PC-9 (cell line): ENCODE results near the gene POLRMT. TPM values are rescaled to one million over a fixed set of nuclear protein-coding genes. Genes with fewer than 3 reads are reported as not detected.
"Not testable (repeated sequence)": the region's sequence is repeated elsewhere in the genome, so short reads cannot be mapped to it uniquely, and the experiment has no call there.

Experiments used
- BruUV-seq: library from RNA; stranded (reverse); fragments of 400-500 nt; replicated peaks from 2 replicates; lab custom pipeline; 2021; lab: Mats Ljungman, UMichigan
- CTCF ChIA-PET: fragments of 300-600 bp; sonication (Branson Sonifier 250); formaldehyde crosslinking; loops from one replicate; lab custom pipeline; 2022; ENCODE audit warnings: antibody characterized with exemption; lab: Charles Lee
- POLR2A ChIA-PET: fragments of 300-600 bp; sonication (Branson Sonifier 250); formaldehyde crosslinking; loops from one replicate; lab custom pipeline; 2022; ENCODE audit warnings: antibody characterized with exemption; ENCODE audit not compliant: unreplicated experiment; lab: Charles Lee
- DNase-seq, 2 experiments: peaks; one replicate each; pipeline versions ENCODE4 v3.0.0 to v3.0.0-alpha.2; 2015 to 2022; ENCODE audit warnings: mixed read lengths in 1 of 2
- H2AFZ ChIP-seq: fragments of 200-600 bp; sonication (generic); 2 replicates; pipeline ENCODE4 v1.8.1; 2017; ENCODE audit warnings: antibody characterized with exemption
- H3F3A ChIP-seq: fragments of 200-600 bp; sonication (generic); 2 replicates; pipeline ENCODE4 v1.8.1; 2017; ENCODE audit warnings: antibody characterized with exemption, mild to moderate bottlenecking, low read depth; ENCODE audit not compliant: insufficient read depth
- H3K27ac ChIP-seq: fragments of 200-600 bp; sonication (generic); 2 replicates; pipeline ENCODE4 v1.6.1; 2016; ENCODE audit warnings: mixed run types
- H3K27me3 ChIP-seq: fragments of 200-600 bp; sonication (generic); 2 replicates; pipeline ENCODE4 v1.6.1; 2016; ENCODE audit warnings: low read depth, mixed run types; ENCODE audit not compliant: insufficient read depth
- H3K36me3 ChIP-seq: fragments of 200-600 bp; sonication (generic); 2 replicates; pipeline ENCODE4 v1.6.1; 2016; ENCODE audit warnings: low read depth, mixed run types
- H3K4me1 ChIP-seq: fragments of 200-600 bp; sonication (generic); replicated peaks from 2 replicates; pipeline ENCODE4 v1.6.1; 2016; ENCODE audit warnings: mixed run types; ENCODE audit not compliant: insufficient read depth
- H3K4me2 ChIP-seq: fragments of 200-600 bp; sonication (generic); 2 replicates; pipeline ENCODE4 v1.6.1; 2017; ENCODE audit warnings: mixed run types
- H3K4me3 ChIP-seq: fragments of 200-600 bp; sonication (generic); 2 replicates; pipeline ENCODE4 v1.6.1; 2016; ENCODE audit warnings: mixed run types
- H3K79me2 ChIP-seq: fragments of 200-600 bp; sonication (generic); 2 replicates; pipeline ENCODE4 v1.6.1; 2017; ENCODE audit warnings: low read depth, mixed run types
- H3K9me2 ChIP-seq: fragments of 200-600 bp; sonication (generic); 2 replicates; pipeline ENCODE4 v1.8.1; 2017; ENCODE audit warnings: mild to moderate bottlenecking; ENCODE audit not compliant: insufficient read depth
- H3K9me3 ChIP-seq: fragments of 200-600 bp; sonication (generic); 2 replicates; pipeline ENCODE4 v1.8.1; 2016; ENCODE audit warnings: low read depth; ENCODE audit not compliant: insufficient read depth
- H4K20me1 ChIP-seq: fragments of 200-600 bp; sonication (generic); 2 replicates; pipeline ENCODE4 v1.8.1; 2017; ENCODE audit not compliant: insufficient read depth
- CTCF ChIP-seq: fragments of 200-600 bp; sonication (generic); conservative IDR thresholded peaks from 2 replicates; pipeline ENCODE4 v1.6.1; 2017; ENCODE audit warnings: mixed run types, antibody characterized with exemption, mild to moderate bottlenecking, moderate library complexity
- EZH2 ChIP-seq: fragments of 200-600 bp; sonication (generic); IDR thresholded peaks from 2 replicates; pipeline ENCODE4 v1.8.0; 2017; ENCODE audit warnings: antibody characterized with exemption, low read depth
- intact Hi-C: fragments of 100-400 bp; cut with micrococcal nuclease; formaldehyde crosslinking; loops from one replicate; pipeline ENCODE4 v1.10.0; 2022; ENCODE audit not compliant: unreplicated experiment
- total RNA-seq: library from RNA; stranded (reverse); gene quantifications from 2 replicates; pipeline ENCODE4 v1.2.3, GENCODE V29; 2021

POLRMT gene
- total RNA-seq, 1 experiment from 2014 or later: 46.4 TPM

DNA sequence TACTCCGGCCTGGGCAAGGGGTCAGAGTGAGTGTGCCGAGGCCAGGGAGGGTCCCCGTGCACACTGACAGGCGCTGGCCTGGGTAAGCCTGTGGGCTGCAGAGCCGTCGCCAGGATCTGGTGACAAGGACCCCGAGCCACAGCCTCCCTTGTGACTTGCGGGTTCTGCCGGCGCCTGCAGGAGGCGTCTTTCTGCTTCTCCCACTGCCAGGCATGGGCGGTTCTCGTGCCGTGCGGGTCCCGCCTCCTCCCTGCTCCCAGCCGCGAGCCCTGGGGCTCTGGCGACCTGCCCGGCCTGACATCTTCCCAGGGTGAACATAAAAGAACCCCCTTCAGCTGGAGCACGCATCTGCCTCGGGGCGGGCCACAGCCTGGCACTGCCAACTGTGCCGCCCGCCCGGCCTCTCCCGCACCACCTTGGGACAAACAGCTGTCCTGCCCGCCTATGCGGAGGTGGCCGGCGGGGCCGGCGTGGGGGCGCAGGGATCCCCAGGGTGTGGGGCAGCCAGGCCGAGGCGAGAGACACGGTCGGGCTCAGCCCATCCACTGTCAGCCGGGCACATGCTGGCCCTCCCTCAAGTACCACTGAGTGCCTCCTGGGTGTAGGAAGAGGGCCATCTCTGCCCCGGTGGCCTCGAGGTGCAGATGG lies 45.1 kb downstream of the POLRMT start:
- peaks cover 11% of the 10 kb centered on the region; the same call in 1 of the 2 replicates for H3K27me3 ChIP-seq
- BruUV-seq: no TSS peak
- no peaks in the 10 kb centered on the region for H3K36me3 ChIP-seq
- peak overlapping the region; percentile 9; the same call in 1 of the 2 replicates for H3K4me3 ChIP-seq
- POLR2A ChIA-PET: interaction anchor here (0.6 kb wide), 1 partner anchor 89 kb away, joined by 3 read pairs; no protein-coding TSS in a partner anchor
- H2AFZ ChIP-seq: no peak overlapping the region
- DNase-seq: peak; percentile 75 to 92
- H3F3A ChIP-seq: peaks cover 42% of the 10 kb centered on the region; the same call in 1 of the 2 replicates
- no peak overlapping the region for H3K27ac ChIP-seq
- TF ChIP-seq EZH2: no peak
- TF ChIP-seq CTCF: peak; percentile 69
- peaks cover 15% of the 10 kb centered on the region; the same call in 1 of the 2 replicates for H3K4me1 ChIP-seq
- no peaks in the 10 kb centered on the region for H3K9me2 ChIP-seq
- intact Hi-C loops: loop anchor here (5.0 kb wide), 1 partner anchor 74 kb away; the partner anchor contains the start of gene RNF126
- H3K9me3 ChIP-seq: no peaks in the 10 kb centered on the region
- peaks cover 24% of the 10 kb centered on the region for H4K20me1 ChIP-seq
- H3K79me2 ChIP-seq: no peaks in the 10 kb centered on the region
- CTCF ChIA-PET: no interaction called here
- peak overlapping the region; percentile 66 for H3K4me2 ChIP-seq

GRCh38 chr19:585551-586110 lies 47.7 kb downstream of the POLRMT start:
- intact Hi-C loops: loop anchor here (5.0 kb wide), 1 partner anchor 77 kb away; the partner anchor contains the start of gene RNF126
- H3K27me3 ChIP-seq: peaks cover 11% of the 10 kb centered on the region; the same call in 1 of the 2 replicates
- CTCF ChIA-PET: no interaction called here
- TF ChIP-seq EZH2: no peak
- no peak for TF ChIP-seq CTCF
- H2AFZ ChIP-seq: no peak overlapping the region
- no peak for DNase-seq
- H3F3A ChIP-seq: peaks cover 51% of the 10 kb centered on the region; the same call in 1 of the 2 replicates
- no peak overlapping the region for H3K4me3 ChIP-seq
- peaks cover 15% of the 10 kb centered on the region; the same call in 1 of the 2 replicates for H3K4me1 ChIP-seq
- H3K4me2 ChIP-seq: no peak overlapping the region
- H3K79me2 ChIP-seq: no peaks in the 10 kb centered on the region
- H4K20me1 ChIP-seq: peaks cover 33% of the 10 kb centered on the region
- no peaks in the 10 kb centered on the region for H3K9me2 ChIP-seq
- H3K36me3 ChIP-seq: no peaks in the 10 kb centered on the region
- BruUV-seq: no TSS peak
- H3K27ac ChIP-seq: no peak overlapping the region
- H3K9me3 ChIP-seq: no peaks in the 10 kb centered on the region
- POLR2A ChIA-PET: interaction anchor here (0.6 kb wide), 1 partner anchor 64 kb away, joined by 4 read pairs; no protein-coding TSS in a partner anchor

DNA sequence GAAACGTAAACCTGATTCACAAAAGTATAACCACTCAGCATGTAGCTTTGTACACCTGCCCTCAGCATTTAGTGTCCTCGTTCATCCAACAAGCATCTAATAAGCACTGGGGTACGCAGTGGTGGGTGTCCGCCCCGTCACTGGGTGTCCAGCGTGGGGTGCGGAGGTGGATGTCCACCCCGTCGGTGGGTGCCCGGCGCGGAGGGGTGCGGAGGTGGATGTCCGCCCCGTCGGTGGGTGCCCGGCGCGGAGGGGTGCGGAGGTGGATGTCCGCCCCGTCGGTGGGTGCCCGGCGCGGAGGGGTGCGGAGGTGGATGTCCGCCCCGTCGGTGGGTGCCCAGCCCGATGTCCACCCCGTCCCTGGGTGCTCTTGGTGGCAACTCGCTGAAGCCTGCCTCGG lies 48.2 kb downstream of the POLRMT start:
- H3K36me3 ChIP-seq, H3K27ac ChIP-seq, H3K4me3 ChIP-seq, DNase-seq, H3K79me2 ChIP-seq, H3K4me2 ChIP-seq, H3K9me3 ChIP-seq, H3K9me2 ChIP-seq, CTCF ChIA-PET, H2AFZ ChIP-seq, BruUV-seq: not testable (repeated sequence)
- Histone ChIP-seq H4K20me1 (peaks cover 37% of the 10 kb centered on the region), H3F3A (peaks cover 51% of the 10 kb centered on the region; the same call in 1 of the 2 replicates), H3K27me3 (peaks cover 11% of the 10 kb centered on the region; the same call in 1 of the 2 replicates), H3K4me1 (peaks cover 15% of the 10 kb centered on the region; the same call in 1 of the 2 replicates)
- intact Hi-C loops: loop anchor here (5.0 kb wide), 1 partner anchor 77 kb away; the partner anchor contains the start of gene RNF126
- POLR2A ChIA-PET: interaction anchor here (0.6 kb wide), 1 partner anchor 64 kb away, joined by 4 read pairs; no protein-coding TSS in a partner anchor
